SKM-1 treated with dmso at 0.1 percent for 144 hours (cell line): Measurements from ENCODE around the gene NDP.

Source experiments
- DNase-seq: peaks from one replicate; lab custom pipeline; 2025; ENCODE audit not compliant: unreplicated experiment; lab: John Stamatoyannopoulos, UW

NDP gene, protein sequence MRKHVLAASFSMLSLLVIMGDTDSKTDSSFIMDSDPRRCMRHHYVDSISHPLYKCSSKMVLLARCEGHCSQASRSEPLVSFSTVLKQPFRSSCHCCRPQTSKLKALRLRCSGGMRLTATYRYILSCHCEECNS

DNA sequence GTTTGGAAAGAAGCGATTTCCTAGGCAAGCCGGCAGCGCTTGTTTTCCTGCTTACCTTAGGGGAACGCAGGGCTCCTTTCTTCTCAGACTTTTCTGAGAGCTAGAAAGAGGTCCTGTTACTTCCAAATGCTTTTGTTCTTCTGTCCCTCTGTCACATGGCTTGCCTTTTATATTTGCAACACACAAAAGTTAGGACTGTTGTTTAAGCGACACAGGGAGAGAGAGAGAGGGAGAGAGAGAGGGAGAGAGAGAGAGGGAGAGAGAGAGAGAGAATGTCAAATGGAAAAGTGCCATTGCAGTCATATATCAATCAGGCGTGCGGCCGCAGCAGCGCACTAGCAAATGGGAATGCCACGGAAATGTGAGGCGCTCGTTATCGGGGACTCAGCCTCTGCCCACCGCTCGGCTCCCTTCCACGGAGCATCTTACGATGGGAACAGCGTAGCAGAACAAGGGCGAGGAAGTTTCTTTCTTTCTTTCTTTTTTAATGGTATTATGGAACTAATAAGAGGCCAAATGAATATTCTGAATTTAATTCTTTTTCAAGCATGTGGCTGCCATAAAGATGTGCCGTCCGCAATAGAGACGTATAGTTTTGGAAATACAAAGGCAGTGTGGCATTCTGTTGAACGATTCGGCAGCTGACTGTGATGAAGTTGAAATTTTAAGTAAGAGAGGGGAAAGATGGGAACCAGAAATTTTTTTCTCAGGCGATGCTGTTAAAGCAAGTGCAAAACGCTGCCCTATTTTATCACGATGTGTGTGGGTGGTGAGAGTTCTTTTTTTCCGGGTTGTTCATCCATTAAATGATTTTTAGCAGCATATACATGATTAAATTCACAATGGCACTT is at the start of gene NDP:
TSS of gene NDP (minus strand) at position 142 of the 851 bp plus-strand sequence. CDS start 14,745 bp downstream, outside the sequence.
- DNase-seq = no peak

DNA sequence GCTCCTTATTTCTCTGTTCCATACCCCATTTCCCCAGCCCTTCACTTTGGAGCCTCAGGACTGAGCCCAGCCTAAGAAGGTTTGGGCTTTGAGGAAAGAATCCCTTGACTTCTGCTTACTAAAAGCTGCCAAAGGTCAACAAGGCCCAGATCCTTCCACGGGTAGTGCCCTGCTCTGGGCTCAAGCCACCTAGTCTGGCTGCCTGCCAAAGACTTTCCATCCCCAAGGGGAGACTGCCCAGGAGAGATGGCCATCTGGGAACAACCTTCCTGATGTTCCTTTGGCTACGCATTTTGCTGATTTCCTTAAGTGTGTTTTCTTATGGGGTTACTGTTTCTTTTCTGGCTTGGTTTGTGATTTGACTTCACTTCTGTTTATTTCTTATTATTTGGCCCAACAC is 49.8 kb upstream of the NDP start:
- no peak for DNase-seq

DNA sequence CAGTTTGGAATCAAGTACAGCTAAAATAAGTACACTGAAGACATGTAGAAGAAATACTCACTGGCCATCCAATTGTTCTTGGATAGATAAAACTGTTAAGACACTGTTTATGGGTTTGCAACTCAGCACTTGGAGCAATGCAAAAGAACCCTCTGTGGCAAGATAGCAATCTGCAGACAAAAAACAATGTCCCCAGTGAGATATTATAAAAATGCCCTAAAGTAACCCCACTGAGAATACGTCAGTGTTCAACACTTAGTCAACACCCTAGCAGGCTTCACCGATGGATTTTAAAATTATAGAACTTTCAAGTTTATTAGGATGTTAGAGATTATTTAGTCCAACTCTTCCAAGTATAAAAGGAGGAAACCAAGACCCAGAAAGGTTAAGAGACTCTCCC is 47.5 kb upstream of the NDP start:
- no peak for DNase-seq

DNA sequence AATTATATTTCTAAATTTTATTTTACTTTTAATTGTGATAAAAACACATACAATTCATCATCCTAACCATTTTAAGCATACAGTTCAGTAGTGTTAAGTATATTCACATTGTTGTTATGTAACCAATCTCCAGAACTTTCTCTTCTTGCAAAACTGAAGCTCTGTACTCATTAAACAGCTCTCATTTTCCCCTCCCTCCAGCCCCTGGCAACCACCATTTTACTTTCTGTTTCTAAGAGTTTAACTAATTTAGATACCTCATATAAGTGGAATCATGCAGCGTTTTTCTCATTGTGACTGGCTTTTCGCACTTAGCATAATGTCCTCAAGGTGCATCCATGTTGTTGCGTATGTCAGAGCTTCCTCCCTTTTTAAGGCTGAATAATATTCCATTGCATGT is 46.7 kb upstream of the NDP start:
- DNase-seq = no peak

DNA sequence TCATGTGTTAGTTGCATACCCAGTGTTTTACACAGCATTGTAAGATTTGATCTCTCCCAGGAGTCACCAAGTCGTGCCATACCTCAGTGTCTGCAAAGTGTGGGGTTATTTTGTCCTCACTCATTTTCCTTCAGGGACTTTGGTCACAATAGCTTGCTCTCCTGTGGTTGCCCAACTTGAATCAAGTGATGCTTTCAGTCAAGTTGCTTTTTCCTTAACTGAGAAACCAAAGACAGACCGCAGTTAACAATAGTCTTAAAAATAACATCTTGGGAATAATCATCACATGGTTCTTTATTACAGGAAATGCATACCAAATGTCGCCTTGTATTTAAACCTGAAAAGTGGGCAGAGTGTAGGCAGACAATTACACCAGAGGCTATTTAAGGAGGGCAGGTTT is 44.5 kb upstream of the NDP start:
- no peak for DNase-seq

DNA sequence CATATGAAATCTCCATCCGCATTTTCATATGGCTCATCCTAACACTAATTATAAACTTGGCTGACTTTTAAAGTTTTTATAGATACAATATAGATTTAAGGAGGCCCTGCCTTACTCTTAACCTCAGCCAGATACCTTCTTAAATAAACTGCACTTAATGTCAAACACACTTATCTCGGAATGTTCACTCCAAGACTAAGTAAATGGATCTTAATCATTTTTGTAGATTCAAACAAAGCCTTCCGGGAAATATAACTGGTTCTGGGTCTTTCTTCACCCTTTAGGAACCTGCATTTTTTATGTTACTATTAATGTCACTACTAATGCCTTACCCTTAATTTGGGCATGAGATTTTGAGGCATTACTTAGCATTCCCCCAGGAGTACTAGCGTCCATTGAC is 43.7 kb upstream of the NDP start:
- DNase-seq = no peak

DNA sequence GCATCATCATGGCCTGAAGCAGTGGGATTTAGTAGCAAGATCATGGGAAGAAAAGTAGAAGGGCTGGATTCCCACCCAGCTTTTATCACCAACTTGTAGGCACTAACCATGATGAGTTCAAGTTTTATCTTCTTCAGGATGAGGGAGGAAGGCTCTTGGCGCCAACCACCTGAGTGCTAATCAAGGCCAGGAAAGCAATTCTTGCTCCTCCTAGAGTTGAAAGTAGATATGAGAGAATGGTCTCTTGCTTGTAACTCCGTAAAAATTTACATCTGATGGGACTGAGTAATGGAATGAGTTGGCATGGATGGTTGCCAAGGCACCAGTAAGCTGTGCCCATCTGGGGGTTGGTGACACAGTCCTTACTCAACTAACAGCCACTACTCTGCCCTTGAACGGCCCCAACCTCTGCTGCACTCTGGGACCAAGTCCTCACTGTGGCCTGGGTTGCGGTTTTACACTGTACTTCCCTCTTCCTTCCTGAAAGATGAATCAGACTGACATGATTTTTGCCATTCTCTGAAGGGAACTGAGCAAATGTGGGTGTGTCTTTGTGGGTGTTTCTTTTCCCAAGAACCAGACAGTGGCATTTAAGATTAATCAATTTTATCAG is 39.4 kb upstream of the NDP start:
- peak; percentile 86 for DNase-seq

DNA sequence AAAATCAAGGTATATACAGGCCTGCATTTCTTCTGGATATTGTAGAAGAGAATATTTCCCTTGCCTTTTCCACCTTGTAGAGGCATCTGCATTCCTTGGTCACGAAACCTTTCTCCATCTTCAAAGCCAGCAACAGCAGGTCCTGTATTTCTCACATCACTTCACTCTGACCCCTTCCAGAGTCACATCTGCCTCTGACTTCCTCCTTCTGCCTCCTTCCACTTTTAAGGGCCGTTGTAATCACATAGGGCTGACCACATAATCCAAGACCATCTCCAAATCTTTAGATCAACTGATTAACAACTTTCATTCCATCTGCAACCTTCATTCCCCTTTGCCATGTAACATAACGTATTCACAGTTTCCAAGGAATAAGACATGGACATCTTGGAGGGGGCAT is 38.3 kb upstream of the NDP start:
- DNase-seq = peak; percentile 53

DNA sequence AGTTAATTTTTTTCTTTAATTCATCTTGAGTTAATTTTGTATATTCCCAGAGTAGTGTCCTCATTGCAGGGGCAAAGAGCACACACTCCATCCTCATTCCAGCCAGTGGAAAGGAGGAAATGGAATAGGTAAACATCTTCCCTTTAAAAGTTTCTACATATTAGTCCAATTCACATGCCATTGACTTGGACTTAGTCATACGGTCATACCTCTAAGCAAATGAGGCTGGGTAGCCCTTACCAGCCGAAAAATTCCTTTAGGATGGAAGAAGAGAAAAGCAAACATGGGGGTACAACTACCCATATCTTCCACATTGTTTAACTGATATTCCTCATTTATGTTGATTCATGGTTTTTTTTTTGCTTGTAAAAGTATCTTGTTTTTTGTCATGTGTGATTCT is 37.4 kb upstream of the NDP start:
- DNase-seq = no peak

DNA sequence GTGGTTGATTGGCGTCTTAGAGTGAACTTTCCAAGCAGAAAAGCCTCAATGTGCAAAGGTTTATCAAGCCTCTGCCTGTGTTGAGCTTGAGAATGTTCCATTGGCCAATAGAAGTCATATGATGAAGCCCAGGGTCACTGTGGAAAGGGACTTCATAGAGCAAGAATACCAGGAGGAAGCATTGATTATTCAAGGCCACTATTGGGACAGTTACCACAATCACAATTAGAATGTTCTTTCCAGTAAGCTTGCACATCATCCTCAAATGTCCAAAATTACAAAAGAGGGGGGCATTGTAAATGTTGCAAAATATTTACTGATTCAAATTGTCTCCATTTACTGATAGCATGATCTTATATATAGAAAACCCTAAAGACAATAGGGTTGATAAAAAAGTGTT is 32.9 kb upstream of the NDP start:
- DNase-seq = no peak

DNA sequence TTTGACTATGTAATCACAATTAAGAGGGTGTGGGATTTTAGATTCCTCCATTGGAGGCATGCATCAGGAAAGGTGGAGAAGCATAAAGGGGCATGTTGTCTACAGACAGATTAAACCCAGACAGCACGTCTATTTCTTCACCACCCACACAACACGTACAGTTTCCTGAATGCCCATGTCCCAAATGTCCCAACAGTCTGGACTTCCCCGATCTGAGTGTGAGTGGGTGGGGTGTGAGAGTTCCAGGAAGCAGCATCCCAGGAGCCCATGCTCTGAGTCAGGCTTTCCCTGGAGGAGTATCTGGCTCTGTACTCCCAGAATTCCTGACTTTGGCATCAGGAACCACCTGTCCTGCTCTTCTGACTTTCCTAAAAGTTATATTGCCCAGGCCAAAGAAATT is 30.8 kb upstream of the NDP start:
- no peak for DNase-seq

DNA sequence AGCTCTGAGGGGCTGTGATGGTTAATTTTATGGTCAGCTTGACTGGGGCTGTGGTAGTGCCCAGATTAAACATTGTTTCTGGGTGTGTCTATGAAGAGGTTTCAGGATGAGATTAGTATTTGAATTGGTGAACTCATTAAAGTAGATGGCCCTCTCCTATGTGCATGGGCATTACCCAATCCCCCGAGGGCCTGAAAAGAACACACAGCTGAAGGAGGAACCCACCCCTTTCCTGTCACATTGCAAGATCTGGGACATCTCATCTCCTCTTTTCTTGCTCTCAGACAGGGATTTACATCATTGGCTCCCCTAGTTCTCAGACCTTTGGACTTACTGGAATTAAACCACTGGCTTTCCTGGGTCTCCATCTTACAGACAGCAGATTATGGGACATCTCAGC is 29.4 kb upstream of the NDP start:
- no peak for DNase-seq

DNA sequence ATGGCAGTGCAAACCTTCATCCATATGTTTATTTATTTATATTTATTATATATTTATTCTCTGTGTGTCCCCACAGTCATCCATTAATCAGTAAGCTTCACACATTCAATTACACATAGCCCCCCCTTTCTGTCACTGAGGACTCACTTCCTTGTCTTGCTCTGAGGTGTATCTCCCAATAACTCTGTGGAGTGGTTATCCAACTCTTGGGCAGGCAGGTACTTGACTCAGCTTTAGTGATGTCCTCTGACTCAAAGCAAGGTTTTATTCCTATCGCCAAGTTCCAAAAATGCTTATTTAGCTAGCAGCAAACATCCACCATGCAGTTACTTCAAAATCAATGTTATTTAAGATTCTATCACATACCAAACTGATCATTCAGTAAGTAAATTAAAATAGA is 25.2 kb upstream of the NDP start:
- no peak for DNase-seq

DNA sequence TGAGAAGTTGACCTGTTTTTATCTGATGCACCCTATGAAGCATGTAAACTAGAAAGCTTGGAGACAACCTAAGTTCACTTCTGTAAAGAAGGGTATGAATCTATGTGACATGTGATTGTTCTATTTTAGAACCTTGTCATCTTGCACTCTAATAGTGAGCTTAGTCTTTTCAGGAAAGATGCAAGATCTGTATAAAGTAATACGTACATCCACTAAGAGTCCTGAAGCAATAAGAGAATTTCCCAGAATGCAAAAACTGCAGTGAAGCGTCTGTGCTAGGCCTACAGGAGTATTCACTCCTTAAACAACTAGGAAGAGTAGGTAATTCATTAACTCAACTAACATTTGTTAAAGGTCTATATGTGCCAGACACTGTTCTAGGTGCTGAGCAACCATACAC is 23.3 kb upstream of the NDP start:
- no peak for DNase-seq

DNA sequence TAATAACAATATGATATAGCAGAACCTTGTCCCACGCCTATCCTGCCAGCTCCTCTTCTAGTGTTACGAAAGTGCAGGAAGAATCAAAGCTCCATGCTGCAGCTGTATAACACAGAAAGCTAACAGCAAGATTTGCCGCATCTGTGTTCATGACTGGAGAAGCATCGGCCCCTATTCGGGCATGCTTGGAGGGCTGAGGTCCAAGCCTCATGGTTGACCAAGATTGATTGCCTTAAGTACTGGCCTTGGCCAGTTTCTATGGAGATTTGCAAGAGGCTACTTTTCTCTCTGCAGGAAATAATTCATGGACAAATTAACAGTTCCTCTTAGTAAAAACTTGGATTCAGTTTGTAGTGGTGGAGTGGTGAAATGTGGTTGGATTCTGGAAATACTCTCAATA is 12.9 kb upstream of the NDP start:
- no peak for DNase-seq

DNA sequence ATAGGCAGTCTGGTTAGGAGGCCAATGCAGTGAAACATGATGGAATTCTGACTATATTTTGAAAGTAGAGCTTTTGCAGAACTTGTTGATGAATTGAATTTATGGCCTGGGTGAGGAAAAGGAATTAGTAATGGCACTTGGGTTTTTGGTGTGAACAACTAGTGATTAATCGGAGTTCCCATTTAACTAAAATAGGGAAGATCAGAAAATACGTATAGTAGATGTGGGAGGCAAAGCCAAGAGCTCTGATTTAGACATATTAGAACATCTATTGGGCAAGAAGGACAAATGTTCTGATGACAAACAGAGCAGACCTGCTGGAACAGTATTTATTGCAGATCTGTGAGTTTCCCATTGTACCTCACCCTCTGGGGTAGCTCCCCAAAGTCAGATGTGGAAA is 12.3 kb upstream of the NDP start:
- no peak for DNase-seq

DNA sequence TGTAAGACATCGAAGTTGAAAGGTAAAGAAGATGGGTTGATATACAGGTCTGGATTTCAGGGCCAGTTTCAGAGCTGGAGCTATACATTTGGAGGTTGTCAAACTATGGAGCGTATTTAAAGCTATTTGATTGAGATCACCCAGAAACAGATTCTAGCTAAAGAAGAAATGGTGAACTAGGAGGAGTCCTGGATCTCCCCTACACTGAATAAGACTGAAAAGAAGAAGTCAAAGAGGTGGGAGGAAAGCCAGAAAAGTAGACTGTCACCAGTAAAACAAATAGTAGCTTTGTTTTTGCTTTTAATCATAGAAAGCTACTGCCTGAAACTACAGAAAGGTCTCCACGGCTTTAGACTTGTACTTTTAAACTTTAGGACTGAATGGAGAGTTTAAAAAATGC is 5.0 kb upstream of the NDP start:
- DNase-seq = no peak

DNA sequence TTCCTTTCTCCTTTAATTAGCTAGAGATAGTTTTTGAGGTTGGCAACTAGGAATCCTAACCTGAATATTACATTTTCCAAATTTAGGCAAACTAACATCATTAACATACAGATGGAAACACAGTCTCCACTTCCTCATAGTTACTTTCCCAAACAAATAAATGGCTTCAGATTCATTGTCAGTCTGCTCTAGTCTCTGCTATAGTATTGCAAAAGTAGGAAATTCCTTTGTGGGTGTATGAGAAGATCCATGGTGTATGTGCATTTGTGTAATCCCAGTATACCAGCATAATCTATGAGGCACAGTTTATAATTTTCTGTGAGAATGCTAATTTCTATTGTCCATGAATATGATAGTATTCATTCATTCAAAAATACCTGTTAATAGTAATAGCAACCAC is 3.0 kb upstream of the NDP start:
- DNase-seq = no peak

DNA sequence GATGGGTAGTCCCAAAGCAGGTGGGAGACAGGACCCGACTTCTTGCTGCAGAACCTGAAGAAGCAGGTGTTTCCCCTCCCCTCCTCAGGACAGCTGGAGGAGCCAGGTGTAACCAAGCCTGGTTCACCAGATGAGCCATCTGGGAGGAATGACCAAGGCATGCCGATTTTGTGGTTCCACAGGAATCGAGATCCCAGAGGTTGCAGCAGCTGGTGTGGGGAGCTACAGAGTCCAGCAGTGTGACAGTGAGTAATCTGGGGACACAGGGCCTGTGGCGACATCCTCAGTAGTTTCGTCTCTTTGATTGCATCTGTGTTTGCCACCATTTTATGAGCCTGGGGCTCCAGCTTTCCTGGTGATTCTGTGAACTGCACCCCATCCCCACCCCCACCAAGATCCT is 2.6 kb upstream of the NDP start:
- DNase-seq = no peak

DNA sequence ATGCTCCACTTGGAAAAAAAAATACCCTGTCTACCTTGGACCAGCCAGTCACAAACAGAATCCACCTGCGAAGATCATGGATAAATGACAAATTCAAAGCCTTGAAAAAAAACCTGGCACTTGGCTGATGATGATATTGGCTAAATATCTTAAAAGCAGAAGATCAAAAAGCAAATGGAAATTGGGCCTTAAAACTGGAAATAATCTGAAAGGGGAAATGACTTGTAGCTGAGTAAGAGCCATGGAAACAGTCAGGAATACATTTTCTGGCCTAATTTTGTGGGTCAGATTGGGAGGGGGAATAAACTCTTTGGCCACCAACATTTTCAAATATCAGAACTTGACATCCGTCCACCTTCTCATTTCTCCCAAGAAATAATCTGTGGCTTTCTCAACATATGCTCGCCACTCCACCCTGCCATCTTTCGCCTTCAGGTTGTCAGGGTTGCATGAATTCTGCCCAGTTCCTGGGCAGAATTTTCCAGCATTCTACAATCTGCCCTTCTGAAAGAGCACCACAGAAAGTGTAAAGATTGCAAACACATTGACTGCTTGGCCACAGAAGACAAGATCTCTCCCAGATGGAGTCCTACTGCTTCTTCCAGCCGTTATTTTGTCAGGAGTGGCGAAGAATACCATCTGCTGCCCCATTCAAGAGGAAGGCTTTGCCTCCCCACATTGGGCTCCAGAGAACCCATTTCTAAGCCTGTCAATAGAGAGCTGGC is 1.7 kb upstream of the NDP start:
- no peak for DNase-seq

DNA sequence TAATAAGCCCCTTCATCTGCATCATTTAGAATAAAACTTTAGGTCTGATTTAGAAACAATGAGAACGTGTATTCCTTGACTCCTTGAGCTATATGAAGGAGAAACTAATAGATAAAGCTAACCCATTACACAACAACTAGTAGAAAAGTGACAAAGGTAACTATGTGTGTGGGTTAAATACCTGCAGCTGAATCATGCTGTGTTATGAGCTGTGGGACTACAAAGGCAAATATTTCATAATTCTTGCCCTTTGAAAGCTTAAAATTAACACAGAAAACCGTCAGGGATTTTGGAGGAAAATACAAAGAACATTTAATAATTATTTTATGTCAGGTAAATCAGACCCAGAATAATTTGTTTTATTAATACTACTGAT is 898 bp upstream of the NDP start:
- no peak for DNase-seq
